Activated CD4-positive, alpha-beta T cell treated with anti-CD3 and anti-CD28 coated beads, Interleukin-2, Interleukin-4, amounts not matched to agents 100 ng/mL and 50 ng/mL, durations not matched to agents 16 hours and 8 hours (primary cell): ENCODE data around the gene PSMC3.

Experiments
- DNase-seq: peaks from one replicate; pipeline ENCODE4 v3.0.0-alpha.2; 2020; ENCODE audit warnings: low spot score

Gene PSMC3

DNA sequence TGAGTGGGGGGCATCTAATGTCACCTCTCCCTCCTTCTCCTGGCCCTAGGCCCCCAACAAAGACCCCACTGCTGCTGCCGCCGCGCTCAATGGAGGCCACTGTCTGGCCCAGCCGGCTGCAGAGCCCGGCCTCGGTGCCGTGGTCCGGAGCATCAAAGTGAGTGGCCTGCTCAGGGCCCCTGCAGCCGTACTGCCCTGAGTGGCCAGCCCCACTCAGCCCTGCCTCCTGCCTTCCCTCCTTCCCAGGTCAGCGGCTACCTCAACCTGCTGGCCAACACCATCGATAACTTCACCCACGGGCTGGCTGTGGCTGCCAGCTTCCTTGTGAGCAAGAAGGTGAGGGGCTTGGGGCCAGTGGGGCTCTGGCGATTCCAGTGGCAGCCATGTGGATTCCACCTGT, 12.9 kb downstream of the PSMC3 start:
- no peak for DNase-seq

GRCh38 chr11:47411884-47412746, 14.1 kb downstream of the PSMC3 start:
- DNase-seq: peak; percentile 61

GRCh38 chr11:47410370-47411264, 15.6 kb downstream of the PSMC3 start:
- no peak for DNase-seq

DNA sequence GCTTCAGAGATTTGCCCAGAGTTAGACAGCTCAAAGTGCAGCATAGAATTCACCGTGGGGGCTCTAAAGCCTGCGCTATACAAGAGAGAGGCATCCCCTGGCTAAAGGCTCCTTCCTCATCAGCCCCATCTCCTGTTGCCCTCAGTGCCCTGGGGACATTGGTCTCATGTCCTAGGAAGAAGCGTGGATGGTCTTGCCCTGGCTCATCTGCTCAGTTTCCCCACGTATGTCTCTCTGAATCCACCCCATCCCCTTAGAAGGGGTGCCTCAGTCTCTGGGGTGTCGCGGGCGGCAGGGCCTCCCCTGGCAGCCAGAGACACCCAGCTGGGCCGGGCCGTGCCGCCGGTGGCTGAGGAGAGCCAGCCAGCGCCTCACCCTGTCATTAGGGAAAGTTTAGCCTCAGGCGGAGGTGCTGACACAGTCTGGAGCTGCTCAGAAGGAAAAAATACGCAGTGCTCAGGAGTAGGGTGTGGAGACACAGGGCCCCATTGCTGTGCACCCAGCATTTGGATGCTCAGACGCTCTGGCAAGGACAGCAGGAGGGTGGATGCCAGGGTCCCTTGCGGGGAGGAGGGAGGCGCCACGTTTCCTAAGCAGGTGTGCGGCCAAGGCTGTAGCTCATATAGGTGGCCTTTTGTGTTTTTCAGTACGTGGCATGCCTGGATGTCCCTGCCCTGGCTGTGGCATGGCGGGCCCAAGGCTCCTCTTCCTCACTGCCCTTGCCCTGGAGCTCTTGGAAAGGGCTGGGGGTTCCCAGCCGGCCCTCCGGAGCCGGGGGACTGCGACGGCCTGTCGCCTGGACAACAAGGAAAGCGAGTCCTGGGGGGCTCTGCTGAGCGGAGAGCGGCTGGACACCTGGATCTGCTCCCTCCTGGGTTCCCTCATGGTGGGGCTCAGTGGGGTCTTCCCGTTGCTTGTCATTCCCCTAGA, 16.5 kb downstream of the PSMC3 start:
- DNase-seq: no peak

GRCh38 chr11:47408598-47409439, 17.4 kb downstream of the PSMC3 start:
- no peak for DNase-seq

- peak; percentile 95 for DNase-seq
Measured at GRCh38 chr11:47407746-47408590, 18.3 kb downstream of the PSMC3 start, which contains the start of gene SLC39A13. Gene SLC39A13, plus strand, starts transcription at chr11:47408590. Its CDS starts 1,505 bp downstream, at chr11:47410095.

DNA sequence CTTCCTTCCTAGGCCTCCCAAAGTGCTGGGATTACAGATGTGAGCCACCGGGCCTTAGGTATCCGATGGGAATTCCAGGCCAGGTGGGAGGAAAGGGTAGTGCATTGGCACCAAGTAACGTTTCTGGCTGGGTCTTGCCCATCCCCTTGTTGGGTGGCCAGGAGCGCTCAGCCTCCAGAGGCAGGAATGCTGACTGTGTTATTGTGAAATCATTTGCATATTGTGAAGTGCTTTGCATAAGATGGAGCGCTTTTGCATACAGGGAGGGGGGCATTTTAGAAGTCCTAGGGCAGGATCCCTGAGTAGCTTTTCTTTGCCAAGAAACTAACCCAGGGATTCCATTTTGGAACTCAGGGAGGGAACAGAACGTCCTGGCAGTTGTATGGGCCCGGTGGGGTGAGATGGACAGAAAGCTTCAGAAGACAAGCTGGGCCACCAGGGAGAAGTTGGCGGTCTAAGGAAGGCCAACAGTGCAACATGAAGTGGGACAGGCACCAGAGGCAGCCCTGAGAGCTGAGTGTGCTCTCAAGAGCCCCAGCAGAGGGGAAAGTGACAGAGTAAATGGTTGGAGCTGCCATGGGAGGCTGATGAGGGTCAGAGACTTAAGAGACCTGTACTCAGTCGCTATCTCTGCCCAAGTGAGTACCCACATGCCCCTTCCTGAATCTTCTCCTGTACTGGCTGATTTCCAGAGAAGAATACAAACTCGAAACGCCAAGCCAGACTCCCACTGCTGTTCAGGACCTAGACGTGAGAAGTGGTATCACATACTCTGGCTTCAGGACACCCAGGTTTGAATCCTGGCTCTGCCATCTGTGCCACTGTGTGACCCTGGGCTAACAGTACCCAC, 19.1 kb downstream of the PSMC3 start:
- no peak for DNase-seq

GRCh38 chr11:47403571-47403970, 22.7 kb downstream of the PSMC3 start:
- no peak for DNase-seq

- DNase-seq: no peak
Measured at GRCh38 chr11:47403135-47403534, 23.1 kb downstream of the PSMC3 start.

DNA sequence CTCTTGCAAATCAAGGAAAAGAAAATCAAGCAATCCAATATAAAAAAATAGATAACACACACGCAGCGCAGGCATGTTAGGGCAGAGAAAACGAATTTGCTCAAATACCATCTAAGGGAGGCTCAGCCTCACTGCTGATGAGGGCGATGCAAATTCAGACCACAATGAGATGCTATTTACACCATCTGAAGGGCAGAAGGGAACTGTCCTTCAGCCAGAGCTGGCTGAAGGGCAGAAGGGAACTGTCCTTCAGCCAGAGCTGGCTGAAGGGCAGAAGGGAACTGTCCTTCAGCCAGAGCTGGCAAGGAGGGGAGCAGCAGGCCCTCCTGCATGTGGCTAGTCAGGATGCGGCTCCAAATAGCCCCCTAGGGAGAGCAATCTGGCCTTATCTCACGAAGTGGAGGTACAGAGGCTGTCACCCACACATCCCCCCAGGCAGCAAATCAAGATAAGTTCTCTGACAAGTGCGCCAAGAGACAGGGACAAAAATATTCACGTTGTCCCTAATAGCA, 25.4 kb downstream of the PSMC3 start:
- DNase-seq: no peak

- no peak for DNase-seq
Measured at GRCh38 chr11:47399860-47400767, 26.1 kb downstream of the PSMC3 start.

DNA sequence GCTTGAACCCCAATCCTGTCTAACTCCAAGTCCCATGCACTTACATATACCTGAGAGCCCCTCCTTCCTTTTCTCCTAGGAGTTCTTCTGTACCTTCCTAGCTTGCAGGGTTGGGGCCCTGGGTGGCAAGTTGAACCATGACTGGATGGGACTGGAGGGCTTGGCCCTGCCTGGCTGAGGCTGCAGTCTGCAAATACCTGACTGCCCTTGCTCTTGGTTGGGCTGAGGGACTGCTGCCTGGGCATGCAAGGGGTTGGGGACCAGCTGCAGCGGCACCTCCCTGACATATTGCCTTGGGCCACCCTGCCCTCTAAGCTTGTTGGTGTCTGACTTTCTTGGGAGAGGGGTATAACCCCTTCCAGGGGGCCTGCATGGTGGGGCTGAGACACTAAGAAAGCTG, 27.7 kb downstream of the PSMC3 start:
- no peak for DNase-seq

DNA sequence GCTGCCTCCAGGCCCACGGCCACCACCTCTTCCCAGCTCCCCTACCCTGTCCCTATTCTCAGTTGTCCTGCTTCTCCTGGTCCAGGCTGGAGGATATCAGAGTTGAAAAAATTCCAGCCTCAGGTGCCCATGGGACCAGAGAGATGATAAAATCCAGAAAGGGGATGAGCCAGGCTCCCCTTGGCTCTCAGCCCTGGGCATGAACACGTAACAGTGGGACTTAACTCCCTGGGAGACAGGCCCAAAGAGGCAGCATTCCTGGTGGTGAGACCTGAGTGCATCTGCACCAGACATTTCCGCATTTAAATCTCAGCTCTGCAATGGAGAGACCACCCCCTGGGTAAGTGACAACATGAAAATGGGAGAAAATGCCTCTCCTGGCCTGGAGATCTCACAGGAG, 28.2 kb downstream of the PSMC3 start:
- DNase-seq: no peak

DNA sequence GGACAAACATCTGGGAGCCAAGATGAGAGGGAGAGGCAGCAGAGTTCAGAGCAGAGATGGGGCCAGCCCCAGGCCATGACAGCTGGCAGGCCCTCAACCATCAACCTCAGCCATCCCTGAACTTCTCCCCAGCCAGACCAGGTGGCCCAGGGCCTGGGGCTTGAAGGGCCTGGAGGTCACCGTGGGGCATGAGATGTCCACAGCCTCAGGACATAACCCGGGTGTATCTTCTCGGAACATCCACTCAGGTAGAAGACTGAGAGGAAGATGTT, 30.3 kb downstream of the PSMC3 start:
- no peak for DNase-seq

DNA sequence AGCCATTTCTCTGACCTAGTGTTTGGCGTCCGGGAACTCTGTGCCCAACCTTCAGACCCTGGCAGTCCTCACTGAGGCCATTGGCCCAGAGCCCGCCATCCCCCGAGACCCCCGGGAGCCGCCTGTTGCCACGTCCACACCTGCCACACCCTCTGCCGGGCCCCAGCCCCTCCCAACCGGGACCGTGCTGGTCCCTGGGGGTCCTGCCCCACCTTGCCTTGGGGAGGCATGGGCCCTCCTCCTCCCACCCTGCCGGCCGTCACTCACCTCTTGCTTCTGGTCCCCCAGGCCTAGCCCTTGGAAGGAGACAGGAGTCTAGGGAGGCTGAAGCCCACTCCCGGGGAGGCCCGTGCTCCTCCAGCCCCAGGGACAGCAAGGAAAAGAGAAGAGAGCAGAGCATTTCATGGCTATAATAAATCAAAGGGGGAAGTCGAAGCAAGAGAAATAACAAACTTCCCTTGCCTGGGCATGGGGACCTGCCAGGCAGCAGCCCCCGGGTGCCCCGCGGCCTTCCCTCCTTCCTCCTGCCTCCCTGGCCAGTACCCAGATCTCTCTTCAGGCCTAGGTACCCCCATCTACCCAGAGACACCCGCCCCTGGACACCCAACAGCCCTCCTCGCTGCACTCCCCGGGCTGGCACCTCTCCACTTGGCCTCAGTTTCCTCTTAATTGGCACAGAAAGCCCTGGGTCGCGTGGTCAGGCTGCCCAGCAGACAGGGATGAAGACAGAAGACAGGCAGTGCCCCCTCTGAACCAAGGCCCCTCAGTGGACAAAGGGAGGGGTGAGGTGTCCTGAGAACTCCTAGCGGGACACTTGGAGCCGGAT, 30.8 kb downstream of the PSMC3 start:
- DNase-seq: no peak

- peak; percentile 61 for DNase-seq
Measured at GRCh38 chr11:47394322-47395222, 31.7 kb downstream of the PSMC3 start.
